IMR-90 (cell line): ENCODE measurements around the gene GOLGA1. TPM values are rescaled to one million over a fixed set of nuclear protein-coding genes. Genes with fewer than 3 reads are reported as not detected.

ENCODE experiments used
- ATAC-seq: fragments of 200-7000 bp; cut with Tn5 transposase; 2 replicates; pipeline ENCODE4 v1.9.1; 2020; ENCODE audit warnings: low read depth, mild to moderate bottlenecking, moderate library complexity
- BruUV-seq: library from RNA; stranded (reverse); fragments of 400-500 nt; replicated peaks from 2 replicates; lab custom pipeline; 2021; lab: Mats Ljungman, UMichigan
- CTCF ChIA-PET: fragments of 300-600 bp; formaldehyde crosslinking; extraction: SDS; loops from one replicate; lab custom pipeline; 2021; ENCODE audit warnings: antibody characterized with exemption; lab: Yijun Ruan, JAX
- POLR2A ChIA-PET: fragments of 300-600 bp; sonication (Branson Sonifier 250); formaldehyde crosslinking; loops from one replicate; lab custom pipeline; 2022; ENCODE audit warnings: antibody characterized with exemption; ENCODE audit not compliant: unreplicated experiment; lab: Charles Lee
- DNase-seq: peaks from one replicate; pipeline ENCODE4 v3.0.0; 2013
- H2AFZ ChIP-seq: replicated peaks from 2 replicates; pipeline ENCODE3; 2013; ENCODE audit warnings: low read length, mild to moderate bottlenecking; ENCODE audit not compliant: poor library complexity
- H2AK5ac ChIP-seq: 2 replicates; pipeline ENCODE4 v1.6.1; 2013; ENCODE audit warnings: low read depth, low read length, inconsistent platforms
- H2AK9ac ChIP-seq: replicated peaks from 2 replicates; pipeline ENCODE3; 2013; ENCODE audit warnings: mild to moderate bottlenecking, low read depth, low read length, moderate library complexity; ENCODE audit not compliant: poor library complexity
- H2BK120ac ChIP-seq: 2 replicates; pipeline ENCODE4 v1.6.1; 2013; ENCODE audit warnings: low read depth, low read length, inconsistent platforms
- H2BK15ac ChIP-seq: 3 replicates; pipeline ENCODE4 v1.6.1; 2013; ENCODE audit warnings: low read depth, low read length, inconsistent platforms
- H2BK20ac ChIP-seq: 2 replicates; pipeline ENCODE4 v1.6.1; 2013; ENCODE audit warnings: low read depth, mild to moderate bottlenecking, inconsistent platforms, low read length, moderate library complexity
- H2BK5ac ChIP-seq: 2 replicates; pipeline ENCODE4 v1.6.1; 2013; ENCODE audit warnings: mild to moderate bottlenecking, low read depth, low read length, inconsistent platforms; ENCODE audit not compliant: poor library complexity, severe bottlenecking
- H3K14ac ChIP-seq: replicated peaks from 2 replicates; pipeline ENCODE4 v1.6.1; 2013; ENCODE audit warnings: low read depth, low read length, inconsistent platforms
- H3K18ac ChIP-seq: 2 replicates; pipeline ENCODE4 v1.6.1; 2013; ENCODE audit warnings: low read depth, low read length, control low read depth
- H3K23ac ChIP-seq: 2 replicates; pipeline ENCODE4 v1.6.1; 2013; ENCODE audit warnings: low read depth, low read length, inconsistent platforms
- H3K27ac ChIP-seq: 2 replicates; pipeline ENCODE4 v1.5.1; 2013; ENCODE audit warnings: mild to moderate bottlenecking, control low read depth, low read length; ENCODE audit not compliant: insufficient read depth
- H3K27me3 ChIP-seq: 2 replicates; pipeline ENCODE4 v1.6.1; 2013; ENCODE audit warnings: low read length; ENCODE audit not compliant: control insufficient read depth, insufficient read depth
- H3K36me3 ChIP-seq: 2 replicates; pipeline ENCODE4 v1.6.1; 2013; ENCODE audit warnings: low read length, mixed read lengths; ENCODE audit not compliant: control insufficient read depth, insufficient read depth
- H3K4ac ChIP-seq: 2 replicates; pipeline ENCODE4 v1.6.1; 2013; ENCODE audit warnings: low read depth, low read length, inconsistent platforms
- H3K4me1 ChIP-seq: 2 replicates; pipeline ENCODE4 v1.6.1; 2013; ENCODE audit warnings: low read length, mixed read lengths; ENCODE audit not compliant: control insufficient read depth, insufficient read depth
- H3K4me2 ChIP-seq: 2 replicates; pipeline ENCODE4 v1.6.1; 2013; ENCODE audit warnings: low read depth, mild to moderate bottlenecking, control low read depth, low read length, moderate library complexity
- H3K4me3 ChIP-seq: 2 replicates; pipeline ENCODE4 v1.5.1; 2013; ENCODE audit warnings: low read depth, mild to moderate bottlenecking, control low read depth, low read length, moderate library complexity; ENCODE audit not compliant: insufficient read depth
- H3K56ac ChIP-seq: 2 replicates; pipeline ENCODE4 v1.6.1; 2013; ENCODE audit warnings: low read length, inconsistent platforms; ENCODE audit not compliant: insufficient read depth; ENCODE audit errors: extremely low read depth
- H3K79me1 ChIP-seq, 2 experiments: 2 replicates each; pipeline ENCODE4 v1.6.1; 2013; ENCODE audit warnings: low read length in 2 of 2, inconsistent platforms in 1 of 2, low read depth in 1 of 2
- H3K9ac ChIP-seq: 2 replicates; pipeline ENCODE4 v1.6.1; 2013; ENCODE audit warnings: low read depth, low read length, control low read depth
- H3K9me1 ChIP-seq: 2 replicates; pipeline ENCODE4 v1.6.1; 2013; ENCODE audit warnings: low read length, inconsistent platforms; ENCODE audit not compliant: insufficient read depth
- H3K9me3 ChIP-seq: 2 replicates; pipeline ENCODE4 v1.6.1; 2013; ENCODE audit warnings: low read length; ENCODE audit not compliant: control insufficient read depth, insufficient read depth
- H4K20me1 ChIP-seq: 2 replicates; pipeline ENCODE4 v1.6.1; 2013; ENCODE audit warnings: low read length, inconsistent platforms; ENCODE audit not compliant: insufficient read depth
- H4K5ac ChIP-seq: 2 replicates; pipeline ENCODE4 v1.6.1; 2013; ENCODE audit warnings: mild to moderate bottlenecking, low read depth, low read length, control low read depth
- H4K8ac ChIP-seq, 2 experiments: 2 replicates each; pipeline ENCODE4 v1.6.1; 2013; ENCODE audit warnings: low read depth in 2 of 2, low read length in 2 of 2, control low read depth in 1 of 2, inconsistent platforms in 1 of 2
- H4K91ac ChIP-seq: 2 replicates; pipeline ENCODE4 v1.6.1; 2013; ENCODE audit warnings: low read depth, low read length, inconsistent platforms; ENCODE audit not compliant: insufficient read depth
- BHLHE40 ChIP-seq: fragments of 150-350 bp; IDR thresholded peaks from 2 replicates; pipeline ENCODE4 v1.6.1; 2016; ENCODE audit warnings: mild to moderate bottlenecking, low read depth, low read length
- CEBPB ChIP-seq: IDR thresholded peaks from 2 replicates; pipeline ENCODE4 v1.6.1; 2012; ENCODE audit warnings: low read depth, low read length, improper control_type of control experiment
- CHD1 ChIP-seq: IDR thresholded peaks from 2 replicates; pipeline ENCODE4 v1.6.1; 2012; ENCODE audit warnings: low read depth, low read length, improper control_type of control experiment
- CTCF ChIP-seq: conservative IDR thresholded peaks from 2 replicates; pipeline ENCODE4 v1.5.1; 2012; ENCODE audit warnings: mild to moderate bottlenecking, low read depth, low read length, improper control_type of control experiment
- ELK1 ChIP-seq: fragments of 150-350 bp; IDR thresholded peaks from 2 replicates; pipeline ENCODE4 v1.6.1; 2016; ENCODE audit warnings: low read depth, mild to moderate bottlenecking, low read length, moderate library complexity, borderline replicate concordance
- FOS ChIP-seq: fragments of 150-350 bp; IDR thresholded peaks from 2 replicates; pipeline ENCODE4 v1.6.1; 2016; ENCODE audit warnings: low read depth, low read length
- MAFK ChIP-seq: IDR thresholded peaks from 2 replicates; pipeline ENCODE4 v1.6.1; 2012; ENCODE audit warnings: low read depth, low read length, improper control_type of control experiment
- MXI1 ChIP-seq: IDR thresholded peaks from 2 replicates; pipeline ENCODE4 v1.6.1; 2012; ENCODE audit warnings: low read depth, mild to moderate bottlenecking, low read length, moderate library complexity, borderline replicate concordance
- NFE2L2 ChIP-seq: fragments of 150-350 bp; IDR thresholded peaks from 2 replicates; pipeline ENCODE4 v1.6.1; 2016; ENCODE audit warnings: low read depth, mild to moderate bottlenecking, low read length
- RAD21 ChIP-seq: IDR thresholded peaks from 2 replicates; pipeline ENCODE4 v1.6.1; 2012; ENCODE audit warnings: low read length, improper control_type of control experiment
- RCOR1 ChIP-seq: IDR thresholded peaks from 2 replicates; pipeline ENCODE4 v1.6.1; 2012; ENCODE audit warnings: mild to moderate bottlenecking, low read length, improper control_type of control experiment; ENCODE audit not compliant: insufficient replicate concordance
- SMC3 ChIP-seq: fragments of 150-350 bp; IDR thresholded peaks from 2 replicates; pipeline ENCODE4 v1.6.1; 2016; ENCODE audit warnings: low read depth, mild to moderate bottlenecking, antibody characterized with exemption, low read length, moderate library complexity
- WGBS, 2 experiments: methylation state at CpG; one replicate each; pipeline versions ENCODE4 v1.1.5 to v1.1.7; 2013; ENCODE audit warnings: missing lambda C conversion rate in 2 of 2; ENCODE audit not compliant: insufficient read length in 1 of 2; ENCODE audit errors: extremely low coverage in 2 of 2; 5-methylcytosine and 5-hydroxymethylcytosine counted together
- dilution Hi-C: fragments of 300-500 bp; cut with HindIII; formaldehyde crosslinking; loops from one replicate; pipeline ENCODE4 v1.14.3; 2018; ENCODE audit warnings: low sequenced_read_pairs; ENCODE audit not compliant: unreplicated experiment
- in situ Hi-C: fragments of 300-500 bp; cut with MboI; formaldehyde crosslinking; loops from 3 replicates; pipeline ENCODE4 v1.14.3; 2019; ENCODE audit warnings: low sequenced_read_pairs, inconsistent platforms, mixed read lengths
- intact Hi-C: fragments of 100-400 bp; cut with micrococcal nuclease; formaldehyde crosslinking; loops from 2 replicates; pipeline ENCODE4 v1.10.0; 2022
- polyA plus RNA-seq, 3 experiments: library from polyadenylated mRNA; depleted of rRNA; stranded (reverse); fragments of >200 nt; gene quantifications; 2 replicates each; pipeline ENCODE4 v1.2.3, GENCODE V29; 2012; ENCODE audit warnings: low replicate concordance in 1 of 3
- total RNA-seq: library from RNA; depleted of rRNA; stranded (reverse); fragments of >200 nt; gene quantifications from 2 replicates; pipeline ENCODE4 v1.2.3, GENCODE V29; 2012

Gene GOLGA1
- total and polyA plus RNA-seq, 2 of the 4 experiments (the other 2 are of a cell fraction) = 10.6 to 12.7 TPM

- H3K9me1 ChIP-seq = peaks cover 3% of the 10 kb centered on the region; the same call in 1 of the 2 replicates
- no peak overlapping the region for H2BK5ac ChIP-seq
- CTCF ChIA-PET = no interaction called here
- H2BK120ac ChIP-seq = no peak overlapping the region
- dilution Hi-C loops (no loop called here), intact Hi-C loops (no loop called here), in situ Hi-C loops (no loop called here)
- H2BK15ac ChIP-seq = no peak overlapping the region
- H3K14ac ChIP-seq = no peak overlapping the region
- H3K56ac ChIP-seq = no peak overlapping the region
- no peak overlapping the region for H4K8ac ChIP-seq
- H3K9ac ChIP-seq = no peak overlapping the region
- no peak overlapping the region for H2AK9ac ChIP-seq
- peaks cover 9 to 10% of the 10 kb centered on the region in 2 experiments for H3K79me1 ChIP-seq
- DNase-seq (no peak), ATAC-seq (no peak)
- H2AFZ ChIP-seq = no peak overlapping the region
- TF ChIP-seq RCOR1 = no peak
- TF ChIP-seq SMC3 = no peak
- no peak for TF ChIP-seq MAFK
- TF ChIP-seq NFE2L2 = no peak
- TF ChIP-seq CHD1 = no peak
- no peak for TF ChIP-seq CTCF
- no peak for TF ChIP-seq RAD21
- TF ChIP-seq MXI1 = no peak
- no peak for TF ChIP-seq CEBPB
- TF ChIP-seq FOS = no peak
- no peak for TF ChIP-seq ELK1
- TF ChIP-seq BHLHE40 = no peak
- no peaks in the 10 kb centered on the region for H3K27me3 ChIP-seq
- no peak overlapping the region for H3K4me2 ChIP-seq
- H3K4ac ChIP-seq = no peak overlapping the region
- no peak overlapping the region for H4K91ac ChIP-seq
- no peak overlapping the region for H3K4me3 ChIP-seq
- BruUV-seq = no TSS peak
- H2BK20ac ChIP-seq = no peak overlapping the region
- POLR2A ChIA-PET = no interaction called here
- no peaks in the 10 kb centered on the region for H3K9me3 ChIP-seq
- no peak overlapping the region for H3K27ac ChIP-seq
- no peak overlapping the region for H4K5ac ChIP-seq
- peaks cover 15% of the 10 kb centered on the region for H4K20me1 ChIP-seq
- H3K4me1 ChIP-seq = peaks cover 2% of the 10 kb centered on the region; the same call in 1 of the 2 replicates
- WGBS, 2 experiments = 91% methylated on average over 6 of the region's 16 CpGs; no CpG with 5 or more reads in 1 of the 2 experiments
- peaks cover 58% of the 10 kb centered on the region for H3K36me3 ChIP-seq
- H3K18ac ChIP-seq = no peak overlapping the region
- H3K23ac ChIP-seq = no peak overlapping the region
- H2AK5ac ChIP-seq = no peak overlapping the region
Measured at GRCh38 chr9:124881138-124881743, 59.6 kb downstream of the GOLGA1 start.
